Spinal cord (tissue), 10 donors: ENCODE data around the gene SRRD. TPM values are rescaled to one million over a fixed set of nuclear protein-coding genes. Genes with fewer than 3 reads are reported as not detected.

Experiments
- DNase-seq, 6 donors: peaks; one replicate each; pipeline versions ENCODE4 v3.0.0 to v3.0.0-alpha.2; 2013 to 2015; ENCODE audit warnings: low spot score in 6 of 6, low read depth in 4 of 6
- H3K27ac ChIP-seq: one replicate; pipeline ENCODE4 v1.5.1; 2013; ENCODE audit warnings: low read depth, low read length, control low read depth
- H3K27me3 ChIP-seq: one replicate; pipeline ENCODE4 v1.6.1; 2013; ENCODE audit warnings: low read length; ENCODE audit not compliant: control insufficient read depth, insufficient read depth
- H3K36me3 ChIP-seq: one replicate; pipeline ENCODE4 v1.6.1; 2013; ENCODE audit warnings: low read length; ENCODE audit not compliant: control insufficient read depth, insufficient read depth
- H3K4me1 ChIP-seq: one replicate; pipeline ENCODE4 v1.6.1; 2013; ENCODE audit warnings: low read length; ENCODE audit not compliant: control insufficient read depth, insufficient read depth
- H3K4me3 ChIP-seq: one replicate; pipeline ENCODE4 v1.5.1; 2013; ENCODE audit warnings: low read depth, low read length, control low read depth
- H3K9me3 ChIP-seq: one replicate; pipeline ENCODE4 v1.6.1; 2013; ENCODE audit warnings: low read length; ENCODE audit not compliant: control insufficient read depth, insufficient read depth
- WGBS: methylation state at CpG from one replicate; pipeline ENCODE4 v1.1.5; 2013; ENCODE audit warnings: missing lambda C conversion rate; ENCODE audit not compliant: insufficient coverage; 5-methylcytosine and 5-hydroxymethylcytosine counted together
- polyA plus RNA-seq, 2 donors: library from polyadenylated mRNA; unstranded; fragments of 120-200 nt; gene quantifications; one replicate each; pipeline ENCODE4 v1.2.1, GENCODE V29; 2013; ENCODE audit not compliant: insufficient read length in 2 of 2
- total RNA-seq, 2 donors: library from RNA; depleted of rRNA in 1 of 2; stranded (reverse); fragments of 120-200 nt in 1 of 2; fragments of >200 nt in 1 of 2; gene quantifications; one replicate each; pipeline versions ENCODE4 v1.2.3 to v1.2.4, GENCODE V29; 2013 to 2014
- donor health status: healthy.

The SRRD gene
- total and polyA plus RNA-seq, 4 donors, result 16.6 to 32.1 (median 27.3) TPM

GRCh38 chr22:26443901-26444690 is 39.6 kb upstream of the SRRD start:
- no peaks in the 10 kb centered on the region for H3K27me3 ChIP-seq
- no peak overlapping the region for H3K4me3 ChIP-seq
- peaks cover 26% of the 10 kb centered on the region for H3K36me3 ChIP-seq
- no peaks in the 10 kb centered on the region for H3K9me3 ChIP-seq
- WGBS, result 81% methylated on average over 12 of the region's 16 CpGs
- H3K27ac ChIP-seq, result no peak overlapping the region
- H3K4me1 ChIP-seq, result no peaks in the 10 kb centered on the region
- DNase-seq, result peak in 1 of 6 donors; percentile 49

DNA sequence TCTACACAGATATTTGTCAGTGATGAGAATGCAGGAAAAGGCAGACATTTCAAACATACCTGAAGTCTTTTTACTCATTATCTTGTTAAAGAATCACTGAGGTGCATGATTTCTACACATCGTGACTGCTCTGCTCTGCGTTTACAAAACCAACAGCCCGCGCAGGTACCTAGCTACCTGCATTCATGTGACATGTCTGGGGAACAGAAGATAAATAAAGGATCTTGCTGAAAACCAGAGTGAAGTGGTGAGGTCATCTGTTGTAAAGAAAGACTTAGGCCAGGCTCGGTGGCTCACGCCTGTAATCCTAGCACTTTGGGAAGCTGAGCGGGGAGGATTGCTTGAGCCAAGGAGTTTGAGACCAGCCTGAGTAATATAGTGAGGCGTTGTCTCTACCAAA is 38.9 kb upstream of the SRRD start:
- Histone ChIP-seq H3K4me3 (no peak overlapping the region), H3K4me1 (no peaks in the 10 kb centered on the region), H3K27ac (no peak overlapping the region), H3K9me3 (no peaks in the 10 kb centered on the region), H3K27me3 (no peaks in the 10 kb centered on the region), H3K36me3 (peaks cover 31% of the 10 kb centered on the region)
- DNase-seq, result no peak
- 100% methylated on average over 2 of the region's 8 CpGs for WGBS

GRCh38 chr22:26445577-26446275 is 38.0 kb upstream of the SRRD start:
- DNase-seq, result no peak
- Histone ChIP-seq H3K4me3 (no peak overlapping the region), H3K9me3 (no peaks in the 10 kb centered on the region), H3K36me3 (peaks cover 33% of the 10 kb centered on the region), H3K4me1 (no peaks in the 10 kb centered on the region), H3K27me3 (no peaks in the 10 kb centered on the region), H3K27ac (no peak overlapping the region)
- 72% methylated on average over 12 of the region's 15 CpGs for WGBS

DNA sequence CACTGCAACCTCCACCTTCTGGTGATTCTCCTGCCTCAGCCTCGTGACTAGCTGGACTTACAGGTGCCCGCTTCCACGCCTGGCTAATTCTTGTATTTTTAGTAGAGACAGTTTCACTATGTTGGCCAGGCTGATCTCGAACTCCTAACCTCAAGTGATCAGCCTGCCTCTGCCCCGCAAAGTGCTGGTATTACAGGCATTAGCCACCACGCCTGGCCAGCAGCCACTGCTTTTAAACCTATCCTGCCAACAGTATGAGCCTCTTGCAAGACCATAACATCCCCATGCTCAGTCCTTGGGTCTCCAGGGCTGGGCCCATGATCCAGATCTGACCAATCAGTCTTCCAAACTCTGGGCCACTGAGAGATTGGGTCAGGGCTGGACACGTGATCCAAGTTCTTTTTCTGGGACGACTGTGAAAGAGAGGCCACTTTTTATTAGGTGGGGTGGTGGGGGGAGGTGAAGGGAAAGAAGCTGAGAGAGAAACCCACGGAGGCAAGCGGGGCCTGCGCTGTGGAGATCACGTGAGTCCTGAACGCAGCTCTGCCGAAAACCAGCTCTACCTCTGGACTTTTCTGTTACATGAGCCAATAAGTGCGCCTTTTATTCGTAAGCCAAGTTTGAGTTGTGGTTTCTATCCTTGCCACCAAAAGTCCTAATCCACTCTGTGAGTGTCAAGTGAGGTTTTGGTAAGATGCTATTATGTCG is 36.7 kb upstream of the SRRD start:
- Histone ChIP-seq H3K36me3 (peaks cover 43% of the 10 kb centered on the region), H3K4me3 (no peak overlapping the region), H3K9me3 (no peaks in the 10 kb centered on the region), H3K27ac (no peak overlapping the region), H3K27me3 (no peaks in the 10 kb centered on the region), H3K4me1 (no peaks in the 10 kb centered on the region)
- DNase-seq, result no peak
- 89% methylated on average over 12 of the region's 17 CpGs for WGBS

GRCh38 chr22:26447584-26448329 is 35.9 kb upstream of the SRRD start:
- Histone ChIP-seq H3K27me3 (no peaks in the 10 kb centered on the region), H3K4me1 (no peaks in the 10 kb centered on the region), H3K9me3 (no peaks in the 10 kb centered on the region), H3K4me3 (no peak overlapping the region), H3K36me3 (peaks cover 47% of the 10 kb centered on the region), H3K27ac (no peak overlapping the region)
- DNase-seq, result peak in 2 of 6 donors; percentile 40 to 65
- WGBS, result 84% methylated on average over 13 of the region's 15 CpGs

DNA sequence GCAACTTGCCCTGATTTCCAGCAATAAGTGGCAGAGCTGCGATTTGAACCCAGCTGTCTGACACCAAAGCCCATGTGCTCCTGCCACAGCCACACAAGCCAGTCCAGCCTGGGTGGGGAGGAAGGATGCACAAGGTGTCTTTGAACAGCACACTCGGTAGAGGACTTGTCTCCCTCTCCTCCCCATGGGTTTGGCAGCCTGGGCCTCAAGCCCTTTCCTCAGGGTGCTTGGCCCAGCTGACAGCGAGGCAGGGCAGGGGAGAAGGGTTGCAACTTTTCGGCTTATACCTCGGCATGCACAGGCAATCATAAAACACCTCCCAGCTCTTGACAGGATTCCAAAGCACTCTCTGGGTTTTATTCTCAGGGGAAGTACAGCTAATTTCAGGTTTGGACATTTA is 35.3 kb upstream of the SRRD start:
- Histone ChIP-seq H3K9me3 (no peaks in the 10 kb centered on the region), H3K27ac (no peak overlapping the region), H3K4me1 (no peaks in the 10 kb centered on the region), H3K27me3 (no peaks in the 10 kb centered on the region), H3K4me3 (no peak overlapping the region), H3K36me3 (peaks cover 48% of the 10 kb centered on the region)
- no peak for DNase-seq
- 73% methylated on average over 3 of the region's 5 CpGs for WGBS

DNA sequence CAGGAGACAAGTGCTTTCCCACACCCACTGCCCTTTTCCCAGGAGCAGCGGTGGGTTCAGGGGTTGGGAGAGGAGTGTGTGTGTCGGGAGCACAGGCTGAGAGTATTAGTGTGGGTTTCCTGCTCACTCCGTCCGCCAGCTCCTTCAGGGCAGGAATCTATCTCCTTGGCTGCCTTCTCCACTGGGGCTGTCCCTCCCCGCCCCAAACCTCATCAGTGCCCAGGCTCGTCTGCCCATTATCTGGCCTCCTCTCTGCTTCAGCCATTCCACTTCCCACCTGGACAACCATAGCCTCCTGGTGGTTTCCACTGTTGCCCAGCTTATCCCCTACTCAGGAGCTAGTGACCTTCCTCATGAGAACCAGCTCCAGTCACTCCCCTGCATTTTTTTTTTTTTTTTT is 34.7 kb upstream of the SRRD start:
- H3K27me3 ChIP-seq, result no peaks in the 10 kb centered on the region
- peaks cover 49% of the 10 kb centered on the region for H3K36me3 ChIP-seq
- H3K27ac ChIP-seq, result no peak overlapping the region
- no peak for DNase-seq
- no peaks in the 10 kb centered on the region for H3K4me1 ChIP-seq
- no peaks in the 10 kb centered on the region for H3K9me3 ChIP-seq
- 62% methylated on average over 4 of the region's 6 CpGs for WGBS
- no peak overlapping the region for H3K4me3 ChIP-seq

GRCh38 chr22:26450453-26451185 is 33.1 kb upstream of the SRRD start:
- WGBS, result 86% methylated on average over 3 of the region's 9 CpGs
- Histone ChIP-seq H3K27me3 (no peaks in the 10 kb centered on the region), H3K27ac (no peak overlapping the region), H3K4me1 (no peaks in the 10 kb centered on the region), H3K9me3 (no peaks in the 10 kb centered on the region), H3K4me3 (no peak overlapping the region), H3K36me3 (peaks cover 52% of the 10 kb centered on the region)
- DNase-seq, result no peak
